A549 (cell line): ENCODE results near the gene HS6ST1.

Source experiments
- POLR2A ChIP-seq: IDR thresholded peaks from 2 replicates; pipeline ENCODE4 v1.6.1; 2012; ENCODE audit warnings: mild to moderate bottlenecking, low read length
- ZSCAN20 ChIP-seq: fragments of 250-450 bp; sonication (Bioruptor Pico); IDR thresholded peaks from 2 replicates; pipeline ENCODE4 v1.8.0; 2022; ENCODE audit warnings: mild to moderate bottlenecking, moderate library complexity
- TF ChIP-seq, protein P1 (sequence below): fragments of >200 bp; sonication (Bioruptor Twin); formaldehyde crosslinking; IDR thresholded peaks from 3 replicates; pipeline ENCODE4 v1.5.1; 2016

DNA sequence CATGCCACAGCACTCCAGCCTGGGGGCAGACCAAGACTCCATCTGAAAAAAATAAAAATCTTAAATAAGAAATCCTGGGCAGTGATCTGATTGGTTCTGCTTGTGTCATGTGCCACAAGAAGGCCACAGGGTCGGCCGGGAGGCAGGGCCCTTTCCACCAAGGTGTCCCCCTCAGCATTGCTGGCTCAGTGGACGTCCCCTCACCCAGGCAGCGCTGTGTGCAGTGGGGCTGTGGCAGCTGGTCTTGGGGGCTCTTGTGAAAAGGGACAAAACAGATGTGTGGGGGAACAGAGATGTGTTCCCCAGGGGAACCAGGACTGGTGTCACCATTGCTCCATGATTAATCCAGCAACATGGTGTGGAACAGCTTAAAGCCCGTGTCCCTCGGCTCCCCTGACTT, 60.5 kb downstream of the HS6ST1 start:
- TF ChIP-seq, protein P1, sequence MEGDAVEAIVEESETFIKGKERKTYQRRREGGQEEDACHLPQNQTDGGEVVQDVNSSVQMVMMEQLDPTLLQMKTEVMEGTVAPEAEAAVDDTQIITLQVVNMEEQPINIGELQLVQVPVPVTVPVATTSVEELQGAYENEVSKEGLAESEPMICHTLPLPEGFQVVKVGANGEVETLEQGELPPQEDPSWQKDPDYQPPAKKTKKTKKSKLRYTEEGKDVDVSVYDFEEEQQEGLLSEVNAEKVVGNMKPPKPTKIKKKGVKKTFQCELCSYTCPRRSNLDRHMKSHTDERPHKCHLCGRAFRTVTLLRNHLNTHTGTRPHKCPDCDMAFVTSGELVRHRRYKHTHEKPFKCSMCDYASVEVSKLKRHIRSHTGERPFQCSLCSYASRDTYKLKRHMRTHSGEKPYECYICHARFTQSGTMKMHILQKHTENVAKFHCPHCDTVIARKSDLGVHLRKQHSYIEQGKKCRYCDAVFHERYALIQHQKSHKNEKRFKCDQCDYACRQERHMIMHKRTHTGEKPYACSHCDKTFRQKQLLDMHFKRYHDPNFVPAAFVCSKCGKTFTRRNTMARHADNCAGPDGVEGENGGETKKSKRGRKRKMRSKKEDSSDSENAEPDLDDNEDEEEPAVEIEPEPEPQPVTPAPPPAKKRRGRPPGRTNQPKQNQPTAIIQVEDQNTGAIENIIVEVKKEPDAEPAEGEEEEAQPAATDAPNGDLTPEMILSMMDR = no peak
- TF ChIP-seq ZSCAN20 (CRISPR knock-in tag) = no peak
- TF ChIP-seq POLR2A = no peak
